ENCODE data around the gene CAPRIN1.

Gene CAPRIN1

GRCh38 chr11:34139346-34139745, 87.8 kb downstream of the CAPRIN1 start:
- H3K4me3 ChIP-seq (ENCODE audit: low read depth, low read length) = no peak overlapping the region

- H3K4me3 ChIP-seq (ENCODE audit: low read depth, low read length) = no peak overlapping the region
These were observed 88.6 kb downstream of the CAPRIN1 start for GRCh38 chr11:34140149-34140548.

- H3K4me3 ChIP-seq (ENCODE audit: low read depth, low read length) = no peak overlapping the region
These were observed 91.5 kb downstream of the CAPRIN1 start for GRCh38 chr11:34143048-34143447.

- no peak overlapping the region for H3K4me3 ChIP-seq (ENCODE audit: low read depth, low read length)
These were observed 93.5 kb downstream of the CAPRIN1 start for GRCh38 chr11:34145073-34145472.

DNA sequence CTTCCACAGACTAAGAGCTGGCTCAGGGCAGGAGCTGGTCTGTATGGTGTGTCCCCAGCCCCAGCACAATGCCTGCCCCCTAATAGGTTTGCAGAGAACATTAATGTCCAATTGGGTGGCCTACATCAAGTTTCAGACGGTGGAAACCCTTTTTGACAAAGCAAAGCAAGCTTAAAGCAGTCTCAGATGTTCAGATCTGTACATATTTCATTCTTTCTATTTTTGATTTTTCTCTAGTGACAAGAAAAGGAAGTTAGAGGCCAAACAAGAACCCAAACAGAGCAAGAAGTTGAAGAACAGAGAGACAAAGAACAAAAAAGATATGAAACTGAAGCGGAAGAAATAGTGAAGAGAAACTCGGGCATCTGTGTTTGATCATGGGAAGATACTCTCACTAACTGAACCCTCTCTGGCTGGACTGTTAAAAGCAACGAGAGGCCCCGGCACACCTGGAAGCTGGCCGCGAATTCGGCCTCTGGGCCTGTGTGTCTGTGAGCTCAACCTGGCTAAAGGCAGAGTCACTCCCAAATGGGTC, 94.4 kb downstream of the CAPRIN1 start:
- no peak overlapping the region for H3K4me3 ChIP-seq (ENCODE audit: low read depth, low read length)

DNA sequence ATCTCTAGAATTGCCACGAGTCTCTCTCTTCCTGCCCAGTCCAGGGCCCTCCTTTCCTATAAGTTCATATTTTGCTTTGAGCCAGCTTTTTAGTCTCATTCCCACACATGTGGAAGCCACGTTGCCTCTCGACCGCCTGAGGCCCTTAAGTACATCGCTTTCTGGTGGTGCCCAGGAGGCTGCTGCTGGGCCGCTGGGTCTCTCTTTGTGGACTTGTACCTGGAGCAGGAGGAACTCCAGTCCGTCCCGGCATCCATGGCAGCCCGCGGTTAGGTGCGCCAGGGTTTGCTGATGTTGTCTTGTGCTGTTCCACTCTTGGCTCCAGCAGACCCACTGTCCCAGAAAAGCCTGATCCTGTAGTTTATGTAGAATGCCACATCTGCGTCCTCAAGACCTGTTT, 94.9 kb downstream of the CAPRIN1 start:
- H3K4me3 ChIP-seq (ENCODE audit: low read depth, low read length) = no peak overlapping the region

GRCh38 chr11:34146866-34147265, 95.3 kb downstream of the CAPRIN1 start:
- H3K4me3 ChIP-seq (ENCODE audit: low read depth, low read length) = no peak overlapping the region

GRCh38 chr11:34147581-34147980, 96.0 kb downstream of the CAPRIN1 start:
- no peak overlapping the region for H3K4me3 ChIP-seq (ENCODE audit: low read depth, low read length)

GRCh38 chr11:34148504-34149165, 97.1 kb downstream of the CAPRIN1 start:
- H3K4me3 ChIP-seq (ENCODE audit: low read depth, low read length) = no peak overlapping the region

DNA sequence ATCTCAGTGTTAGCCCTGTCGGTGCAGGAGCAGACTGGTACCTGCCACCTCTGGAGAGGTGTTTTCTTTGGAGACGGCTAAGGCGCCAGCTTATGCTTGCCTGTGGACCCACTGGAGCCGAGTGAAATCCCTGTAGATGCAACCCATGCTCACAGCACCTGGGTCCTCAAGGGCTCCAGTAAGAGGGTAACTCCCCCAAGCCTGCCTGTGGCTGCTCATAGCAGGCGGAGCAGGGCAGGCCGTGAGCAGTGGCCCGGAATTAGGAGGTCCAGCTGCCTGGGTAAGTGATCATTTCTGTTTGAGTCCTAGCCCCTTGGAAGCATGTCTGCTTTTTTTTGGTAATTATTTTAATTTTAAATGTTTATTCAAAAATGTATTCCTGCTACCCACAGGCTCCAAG, 97.7 kb downstream of the CAPRIN1 start:
- no peak overlapping the region for H3K4me3 ChIP-seq (ENCODE audit: low read depth, low read length)

- H3K4me3 ChIP-seq (ENCODE audit: low read depth, low read length) = no peak overlapping the region
These were observed 98.3 kb downstream of the CAPRIN1 start for GRCh38 chr11:34149786-34150185.

- no peak overlapping the region for H3K4me3 ChIP-seq (ENCODE audit: low read depth, low read length)
These were observed 99.1 kb downstream of the CAPRIN1 start for GRCh38 chr11:34150494-34151151.

Data from iPS-11a (cell line).